SU-DHL-6 (cell line): ENCODE measurements around the gene BRI3BP.

ENCODE experiments used
- H2AFZ ChIP-seq: fragments of 200-600 bp; sonication (generic); 2 replicates; pipeline ENCODE4 v1.6.1; 2014; ENCODE audit warnings: low read depth, mild to moderate bottlenecking, moderate library complexity, mixed read lengths, antibody characterized with exemption, low read length; ENCODE audit not compliant: severe bottlenecking
- H3F3A ChIP-seq: fragments of 200-600 bp; shearing (Covaris generic); 2 replicates; pipeline ENCODE4 v1.6.0; 2016; ENCODE audit warnings: antibody characterized with exemption, mild to moderate bottlenecking; ENCODE audit not compliant: insufficient read depth
- H3K27ac ChIP-seq: fragments of 200-600 bp; sonication (generic); 2 replicates; pipeline ENCODE4 v1.5.1; 2016; ENCODE audit warnings: low read depth, mild to moderate bottlenecking, low read length, moderate library complexity, mixed read lengths
- H3K27me3 ChIP-seq: fragments of 200-600 bp; sonication (generic), shearing (Covaris generic); 2 replicates; pipeline ENCODE4 v1.6.0; 2014; ENCODE audit warnings: mild to moderate bottlenecking, low read length
- H3K36me3 ChIP-seq: fragments of 200-600 bp; sonication (generic); 2 replicates; pipeline ENCODE4 v1.6.1; 2014; ENCODE audit warnings: mild to moderate bottlenecking, low read length, mixed read lengths
- H3K4me2 ChIP-seq: fragments of 300-600, 200-600 bp; shearing (Covaris generic), sonication (generic); 2 replicates; pipeline ENCODE4 v1.6.0; 2014; ENCODE audit warnings: low read length, low read depth, mild to moderate bottlenecking; ENCODE audit not compliant: poor library complexity, severe bottlenecking
- H3K4me3 ChIP-seq: fragments of 200-600 bp; sonication (generic); 2 replicates; pipeline ENCODE4 v1.5.1; 2014; ENCODE audit warnings: antibody characterized with exemption, low read length, mild to moderate bottlenecking, mixed read lengths; ENCODE audit not compliant: insufficient read depth, poor library complexity, severe bottlenecking
- H3K79me2 ChIP-seq: fragments of 200-600 bp; sonication (generic); 2 replicates; pipeline ENCODE4 v1.6.1; 2014; ENCODE audit warnings: mild to moderate bottlenecking, low read length, moderate library complexity; ENCODE audit not compliant: insufficient read depth
- H3K9ac ChIP-seq: fragments of 200-600 bp; sonication (generic); 2 replicates; pipeline ENCODE4 v1.7.0; 2014; ENCODE audit warnings: mild to moderate bottlenecking, low read length
- H3K9me2 ChIP-seq: fragments of 200-600 bp; sonication (generic); replicated peaks from 2 replicates; pipeline ENCODE4 v1.6.1; 2014; ENCODE audit warnings: low read length; ENCODE audit not compliant: insufficient read depth
- H3K9me3 ChIP-seq: fragments of 200-600 bp; sonication (generic); 2 replicates; pipeline ENCODE4 v1.6.1; 2014; ENCODE audit warnings: low read length, mixed read lengths; ENCODE audit not compliant: insufficient read depth
- H4K20me1 ChIP-seq: fragments of 200-600 bp; sonication (generic); 2 replicates; pipeline ENCODE4 v1.6.1; 2014; ENCODE audit warnings: low read depth, mild to moderate bottlenecking, antibody characterized with exemption, low read length, moderate library complexity, mixed read lengths
- CTCF ChIP-seq: fragments of 200-600 bp; sonication (generic); IDR thresholded peaks from one replicate; pipeline ENCODE4 v1.5.1; 2017; ENCODE audit warnings: antibody characterized with exemption, mild to moderate bottlenecking, low read length, moderate library complexity; ENCODE audit not compliant: insufficient read depth, poor library complexity, severe bottlenecking
- EZH2phosphoT487 ChIP-seq: fragments of 200-600 bp; sonication (generic), shearing (Covaris generic); conservative IDR thresholded peaks from 2 replicates; pipeline ENCODE4 v1.6.1; 2018; ENCODE audit warnings: mild to moderate bottlenecking, antibody characterized with exemption, low read length, moderate library complexity, mixed read lengths

Gene BRI3BP

GRCh38 chr12:125050446-125050845, 57.0 kb downstream of the BRI3BP start:
- no peaks in the 10 kb centered on the region for H4K20me1 ChIP-seq
- no peaks in the 10 kb centered on the region for H3K79me2 ChIP-seq
- no peak overlapping the region for H3K27ac ChIP-seq
- no peak for TF ChIP-seq CTCF
- H3K27me3 ChIP-seq, result no peaks in the 10 kb centered on the region
- no peaks in the 10 kb centered on the region for H3K36me3 ChIP-seq
- no peaks in the 10 kb centered on the region for H3K9me3 ChIP-seq
- H3K4me3 ChIP-seq, result no peak overlapping the region
- no peaks in the 10 kb centered on the region for H3K9me2 ChIP-seq
- H2AFZ ChIP-seq, result no peak overlapping the region
- no peak overlapping the region for H3K4me2 ChIP-seq
- no peak overlapping the region for H3K9ac ChIP-seq
- H3F3A ChIP-seq, result no peaks in the 10 kb centered on the region

DNA sequence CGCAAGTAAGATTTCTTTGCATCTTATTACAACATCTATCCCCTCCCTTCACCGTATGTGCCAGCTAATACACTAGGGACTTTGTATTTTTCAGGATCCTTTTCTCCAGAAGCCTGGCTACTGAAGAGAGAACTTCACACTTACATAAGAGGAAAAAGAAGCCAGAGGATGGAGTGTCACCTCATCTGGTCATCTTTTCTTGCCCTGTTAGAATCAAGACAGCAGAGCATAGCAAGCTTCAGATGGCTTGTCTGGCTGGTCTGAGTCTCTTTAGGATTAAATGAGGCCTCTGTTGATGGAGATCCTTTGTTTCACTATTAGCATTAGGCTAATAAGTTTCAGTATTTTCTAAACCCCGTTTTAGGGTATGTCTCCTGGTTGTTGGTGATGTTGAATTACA, 57.4 kb downstream of the BRI3BP start:
- Histone ChIP-seq H4K20me1 (no peaks in the 10 kb centered on the region), H3K9me3 (no peaks in the 10 kb centered on the region), H3K27ac (no peak overlapping the region), H3K27me3 (no peaks in the 10 kb centered on the region), H3K79me2 (no peaks in the 10 kb centered on the region), H3K9me2 (no peaks in the 10 kb centered on the region), H2AFZ (no peak overlapping the region), H3K9ac (no peak overlapping the region), H3K36me3 (no peaks in the 10 kb centered on the region), H3F3A (no peaks in the 10 kb centered on the region), H3K4me2 (no peak overlapping the region), H3K4me3 (no peak overlapping the region)
- TF ChIP-seq CTCF, result no peak
- TF ChIP-seq EZH2phosphoT487, result no peak

DNA sequence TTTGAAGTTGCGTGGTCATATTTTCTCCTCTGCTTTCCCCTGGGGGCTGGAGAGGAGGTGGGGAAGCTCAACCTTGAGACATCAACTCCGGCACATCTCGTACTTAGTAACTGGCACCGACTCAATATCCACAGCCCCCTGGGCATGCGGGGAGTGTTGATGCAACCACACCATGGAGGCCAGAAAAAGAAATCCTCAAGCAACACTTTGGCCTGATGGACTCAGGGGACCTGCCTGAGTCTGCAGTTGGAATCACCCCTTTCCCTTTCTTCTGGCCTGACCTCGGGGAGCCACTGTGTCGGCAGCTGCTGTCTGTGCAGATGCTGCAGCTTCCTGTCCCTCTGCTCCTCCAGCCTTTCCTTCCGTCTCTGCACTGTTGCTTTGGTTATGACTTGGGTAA, 60.4 kb downstream of the BRI3BP start:
- no peaks in the 10 kb centered on the region for H3K9me2 ChIP-seq
- H3K27ac ChIP-seq, result no peak overlapping the region
- no peaks in the 10 kb centered on the region for H3K36me3 ChIP-seq
- H3K9ac ChIP-seq, result no peak overlapping the region
- no peak overlapping the region for H3K4me2 ChIP-seq
- TF ChIP-seq EZH2phosphoT487 (no peak), CTCF (no peak)
- H4K20me1 ChIP-seq, result no peaks in the 10 kb centered on the region
- H3K79me2 ChIP-seq, result no peaks in the 10 kb centered on the region
- no peaks in the 10 kb centered on the region for H3K9me3 ChIP-seq
- H2AFZ ChIP-seq, result no peak overlapping the region
- no peaks in the 10 kb centered on the region for H3F3A ChIP-seq
- H3K4me3 ChIP-seq, result no peak overlapping the region
- no peaks in the 10 kb centered on the region for H3K27me3 ChIP-seq

DNA sequence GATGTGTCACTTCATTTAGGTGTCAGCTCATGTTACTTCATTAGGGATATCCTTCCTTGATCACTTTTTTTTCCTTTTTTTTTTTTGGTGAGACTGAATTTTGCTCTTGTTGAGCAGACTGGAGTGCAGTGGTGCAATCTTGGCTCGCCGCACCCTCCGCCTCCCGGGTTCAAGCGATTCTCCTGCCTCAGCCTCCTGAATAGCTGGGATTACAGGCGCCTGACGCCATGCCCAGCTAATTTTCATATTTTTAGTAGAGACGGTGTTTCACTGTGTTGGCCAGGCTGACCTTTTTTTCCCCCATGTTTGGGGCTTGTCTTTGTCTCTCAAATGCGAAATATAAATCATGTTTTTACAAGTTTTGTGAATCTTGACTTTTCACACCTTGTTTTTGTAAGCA, 62.1 kb downstream of the BRI3BP start:
- H3K27ac ChIP-seq, result no peak overlapping the region
- no peak overlapping the region for H2AFZ ChIP-seq
- no peak overlapping the region for H3K4me3 ChIP-seq
- H3K27me3 ChIP-seq, result no peaks in the 10 kb centered on the region
- no peaks in the 10 kb centered on the region for H3K9me3 ChIP-seq
- H3K9me2 ChIP-seq, result no peaks in the 10 kb centered on the region
- TF ChIP-seq EZH2phosphoT487 (no peak), CTCF (no peak)
- no peak overlapping the region for H3K9ac ChIP-seq
- H4K20me1 ChIP-seq, result no peaks in the 10 kb centered on the region
- no peaks in the 10 kb centered on the region for H3K36me3 ChIP-seq
- H3K79me2 ChIP-seq, result no peaks in the 10 kb centered on the region
- no peak overlapping the region for H3K4me2 ChIP-seq
- no peaks in the 10 kb centered on the region for H3F3A ChIP-seq
